GM12874 (cell line): Measurements from ENCODE around the gene RPP25.

ENCODE experiments used
- CTCF ChIP-seq: IDR thresholded peaks from 2 replicates; pipeline ENCODE4 v1.5.1; 2011; ENCODE audit warnings: low read depth, mild to moderate bottlenecking, control low read depth, low read length, moderate library complexity; ENCODE audit not compliant: insufficient read depth

Gene RPP25

GRCh38 chr15:74962219-74962618, 5.6 kb upstream of the RPP25 start:
- TF ChIP-seq CTCF, result no peak

- TF ChIP-seq CTCF, result no peak
Measured at GRCh38 chr15:74961616-74962015, 5.0 kb upstream of the RPP25 start.

- TF ChIP-seq CTCF, result no peak
Measured at GRCh38 chr15:74960995-74961588, 4.5 kb upstream of the RPP25 start.

GRCh38 chr15:74960286-74960685, 3.7 kb upstream of the RPP25 start:
- no peak for TF ChIP-seq CTCF

- no peak for TF ChIP-seq CTCF
Measured at GRCh38 chr15:74959586-74959939, 3.0 kb upstream of the RPP25 start.

DNA sequence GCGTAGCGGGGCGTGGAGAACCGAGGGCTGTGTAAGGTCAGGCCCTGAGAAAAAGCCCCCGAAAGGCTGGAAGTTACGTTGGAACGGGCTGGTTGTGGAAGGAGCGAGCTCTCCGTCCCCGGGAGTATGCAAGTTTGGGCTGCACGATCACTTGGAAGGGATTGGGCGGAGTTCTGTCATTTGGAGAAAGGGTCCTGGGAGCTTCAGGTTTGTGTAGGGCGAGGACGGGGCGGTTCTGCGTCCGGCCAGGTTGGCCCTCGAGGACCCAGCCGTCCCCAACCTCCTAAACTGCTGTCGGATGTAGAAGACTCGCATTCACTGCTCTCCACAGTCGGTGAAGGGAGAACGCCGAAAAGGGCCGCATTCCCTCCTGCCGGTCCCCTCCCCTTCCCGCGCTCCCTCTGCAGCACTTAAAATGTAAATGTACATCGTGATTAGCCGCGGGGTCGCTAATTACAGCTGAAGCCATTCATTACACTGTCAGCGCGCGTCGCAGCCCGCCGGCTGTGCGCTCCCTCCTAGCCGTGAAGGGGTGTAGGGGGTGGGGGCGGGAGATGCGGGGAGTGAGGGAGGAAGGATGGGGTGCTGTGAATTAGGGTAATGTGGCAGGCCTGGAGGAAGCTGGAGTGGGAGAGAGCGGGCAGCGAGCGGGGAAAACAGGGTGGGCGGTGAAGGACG, 2.5 kb upstream of the RPP25 start:
- no peak for TF ChIP-seq CTCF

DNA sequence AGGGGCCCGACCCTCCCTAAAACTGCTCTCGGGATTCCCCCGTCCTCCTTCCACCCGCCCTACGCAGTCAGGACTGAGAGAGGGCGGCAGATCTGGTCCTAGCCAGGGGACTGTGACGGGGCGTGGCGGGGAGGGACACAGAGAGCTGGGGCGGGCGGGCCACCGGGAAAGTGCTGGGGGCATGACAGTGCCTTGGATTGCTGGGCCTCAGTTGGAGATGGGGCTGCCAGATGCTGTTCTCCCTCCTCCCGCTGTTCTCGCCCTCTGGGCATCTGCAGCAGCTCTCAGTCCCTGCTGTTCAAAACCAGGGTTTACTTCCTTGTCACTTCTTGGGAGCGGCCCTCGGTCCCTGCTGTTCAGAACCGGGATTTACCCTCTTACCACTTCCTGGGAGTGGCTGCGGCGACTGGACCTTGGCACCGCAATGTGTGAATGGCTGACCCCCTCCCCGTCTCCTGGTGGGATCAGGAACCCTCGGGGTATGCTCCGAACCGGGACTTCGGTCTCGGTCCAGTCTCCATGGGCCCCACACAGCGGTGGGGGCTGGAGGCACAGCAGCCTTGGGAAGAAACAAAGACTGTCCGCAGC, 1.8 kb upstream of the RPP25 start:
- TF ChIP-seq CTCF, result no peak
